Choroid plexus epithelial cell (primary cell): ENCODE results near the gene OGFOD2.

Experiments
- DNase-seq: peaks from one replicate; pipeline ENCODE4 v3.0.0-alpha.2; 2010; ENCODE audit warnings: low read depth
- H3K4me3 ChIP-seq: 2 replicates; pipeline ENCODE4 v1.5.1; 2011; ENCODE audit warnings: low read depth, mild to moderate bottlenecking, control low read depth, low read length, moderate library complexity
- TF ChIP-seq, protein P1 (sequence below): conservative IDR thresholded peaks from 2 replicates; pipeline ENCODE4 v1.5.1; 2011; ENCODE audit warnings: low read depth, mild to moderate bottlenecking, control low read depth, inconsistent platforms, low read length, moderate library complexity

The OGFOD2 gene

DNA sequence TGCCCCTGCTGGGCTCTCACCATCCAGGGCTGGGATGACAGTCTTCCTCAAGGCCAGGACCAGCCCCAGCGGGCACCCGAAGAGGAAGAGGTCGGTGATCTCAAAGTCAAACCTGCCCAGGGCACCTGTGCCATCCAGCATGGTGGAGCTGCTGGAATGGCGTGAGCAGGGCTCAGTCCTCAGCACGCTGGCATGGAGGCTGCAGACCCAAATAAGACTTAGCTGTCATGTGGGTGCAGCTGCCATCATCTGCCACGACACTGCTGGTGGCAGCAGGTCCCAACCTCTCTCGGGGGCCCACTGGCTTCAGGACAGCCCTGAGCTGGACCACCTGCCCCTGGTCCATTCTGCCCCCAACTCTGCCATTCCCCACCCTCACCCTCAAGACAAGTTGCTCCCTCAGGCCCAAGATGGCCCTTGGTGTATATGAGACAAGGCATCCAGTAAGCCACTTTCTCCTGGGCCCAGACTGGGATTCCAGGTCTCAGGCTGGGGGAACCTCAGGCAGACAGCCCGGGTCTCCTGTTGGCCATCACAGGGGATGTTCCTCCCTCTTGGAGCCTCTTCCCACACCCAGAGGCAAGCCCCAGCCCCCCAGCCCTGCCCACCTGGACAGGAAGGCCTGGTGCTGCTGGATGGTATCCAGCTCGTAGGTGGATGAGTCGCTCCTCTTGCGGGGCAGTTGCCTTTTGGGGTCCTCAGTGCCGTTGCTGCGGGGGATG lies 19.9 kb downstream of the OGFOD2 start:
- TF ChIP-seq, protein P1, sequence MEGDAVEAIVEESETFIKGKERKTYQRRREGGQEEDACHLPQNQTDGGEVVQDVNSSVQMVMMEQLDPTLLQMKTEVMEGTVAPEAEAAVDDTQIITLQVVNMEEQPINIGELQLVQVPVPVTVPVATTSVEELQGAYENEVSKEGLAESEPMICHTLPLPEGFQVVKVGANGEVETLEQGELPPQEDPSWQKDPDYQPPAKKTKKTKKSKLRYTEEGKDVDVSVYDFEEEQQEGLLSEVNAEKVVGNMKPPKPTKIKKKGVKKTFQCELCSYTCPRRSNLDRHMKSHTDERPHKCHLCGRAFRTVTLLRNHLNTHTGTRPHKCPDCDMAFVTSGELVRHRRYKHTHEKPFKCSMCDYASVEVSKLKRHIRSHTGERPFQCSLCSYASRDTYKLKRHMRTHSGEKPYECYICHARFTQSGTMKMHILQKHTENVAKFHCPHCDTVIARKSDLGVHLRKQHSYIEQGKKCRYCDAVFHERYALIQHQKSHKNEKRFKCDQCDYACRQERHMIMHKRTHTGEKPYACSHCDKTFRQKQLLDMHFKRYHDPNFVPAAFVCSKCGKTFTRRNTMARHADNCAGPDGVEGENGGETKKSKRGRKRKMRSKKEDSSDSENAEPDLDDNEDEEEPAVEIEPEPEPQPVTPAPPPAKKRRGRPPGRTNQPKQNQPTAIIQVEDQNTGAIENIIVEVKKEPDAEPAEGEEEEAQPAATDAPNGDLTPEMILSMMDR, result no peak
- no peak overlapping the region for H3K4me3 ChIP-seq
- no peak for DNase-seq

DNA sequence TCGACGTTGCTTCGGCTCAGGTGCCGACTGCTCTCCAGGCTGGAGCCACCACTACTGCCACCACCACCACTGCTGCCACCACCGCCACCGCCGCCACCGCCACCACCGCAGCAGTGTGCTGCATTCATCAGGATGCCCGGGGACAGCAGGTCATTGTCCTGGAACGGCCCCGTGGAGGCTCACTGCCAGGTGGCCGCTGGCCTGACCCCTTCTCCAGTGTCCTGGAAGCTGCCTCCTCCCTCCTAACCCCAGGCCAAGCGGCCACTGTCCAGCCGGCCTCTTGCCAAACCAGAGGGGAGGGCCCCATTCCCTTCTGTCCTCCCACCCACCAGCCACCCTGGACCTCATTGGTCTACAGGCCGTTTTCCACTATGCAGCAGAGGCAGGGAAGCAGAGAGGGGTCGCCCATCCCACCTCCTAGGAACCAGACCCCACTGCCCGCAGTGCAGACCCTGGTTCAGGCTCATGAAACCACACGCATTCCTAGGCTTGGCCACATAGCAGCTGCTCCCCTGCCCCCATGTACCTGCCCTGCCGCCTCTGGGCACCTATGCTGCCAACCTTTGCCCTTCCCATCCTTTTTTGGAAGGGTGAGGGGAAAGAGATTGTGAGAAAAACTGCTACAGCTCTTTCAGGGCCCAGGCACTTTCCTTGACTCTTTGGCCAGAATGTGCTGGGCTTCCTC lies 20.6 kb downstream of the OGFOD2 start:
- TF ChIP-seq, protein P1, result no peak
- DNase-seq, result no peak
- H3K4me3 ChIP-seq, result no peak overlapping the region

DNA sequence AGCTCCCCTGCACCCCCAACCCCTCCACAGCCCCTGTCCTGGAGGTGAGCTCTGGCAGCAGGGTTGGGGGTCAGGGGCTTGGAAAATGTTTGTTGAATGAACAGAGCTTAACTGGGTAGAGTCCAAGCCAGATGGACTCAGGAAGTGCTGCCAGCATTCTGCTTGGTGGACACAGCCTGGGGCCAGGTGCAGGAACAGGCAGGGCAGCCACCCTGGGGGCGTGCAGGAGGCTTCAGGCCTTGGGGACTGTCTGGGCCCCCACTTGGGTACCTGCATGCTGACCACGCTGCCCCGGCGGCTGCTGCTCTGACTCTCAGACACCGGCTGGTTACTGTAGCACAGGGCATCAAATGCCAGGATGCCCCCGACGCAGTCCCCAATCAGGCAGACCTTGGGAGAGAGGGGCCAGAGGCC lies 21.2 kb downstream of the OGFOD2 start:
- H3K4me3 ChIP-seq, result no peak overlapping the region
- TF ChIP-seq, protein P1, result no peak
- no peak for DNase-seq

DNA sequence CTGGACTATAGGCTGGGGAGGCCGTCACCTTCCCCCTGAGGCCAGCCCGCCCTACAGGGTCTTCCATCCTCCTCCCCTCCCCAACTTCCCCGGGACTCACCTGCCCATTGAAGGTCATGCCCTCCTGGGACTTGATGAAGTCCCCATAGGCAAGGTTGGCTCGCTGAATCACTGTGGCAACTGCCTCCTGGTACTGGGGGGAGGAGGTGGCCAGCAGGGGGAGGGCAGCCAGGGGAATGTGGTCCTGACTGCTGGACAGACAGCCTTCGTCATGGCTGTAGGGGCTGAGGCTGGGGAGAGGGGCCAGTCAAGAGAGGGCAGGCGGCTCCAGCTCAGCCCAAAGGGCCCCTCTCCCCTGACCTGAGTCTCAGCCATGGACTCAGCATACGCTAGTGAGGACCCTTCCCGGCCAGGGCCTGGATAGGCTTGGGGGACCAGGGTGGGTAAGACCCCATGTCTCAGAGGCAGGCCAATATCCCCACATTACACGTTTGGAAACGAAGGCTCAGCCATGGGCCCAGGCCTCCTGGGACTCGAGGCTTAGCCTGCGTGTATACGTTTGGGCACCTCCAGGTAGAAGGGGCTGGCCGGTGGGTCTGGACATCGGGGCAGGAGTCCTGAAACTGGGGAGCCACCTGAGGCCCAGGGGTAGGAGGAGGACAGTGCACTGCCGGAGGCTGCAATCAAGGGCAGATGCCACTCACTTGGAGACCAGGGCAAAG lies 21.7 kb downstream of the OGFOD2 start:
- no peak overlapping the region for H3K4me3 ChIP-seq
- TF ChIP-seq, protein P1, result no peak
- DNase-seq, result no peak

GRCh38 chr12:122997343-122998250 lies 22.6 kb downstream of the OGFOD2 start:
- H3K4me3 ChIP-seq, result no peak overlapping the region
- TF ChIP-seq, protein P1, result no peak
- DNase-seq, result no peak

DNA sequence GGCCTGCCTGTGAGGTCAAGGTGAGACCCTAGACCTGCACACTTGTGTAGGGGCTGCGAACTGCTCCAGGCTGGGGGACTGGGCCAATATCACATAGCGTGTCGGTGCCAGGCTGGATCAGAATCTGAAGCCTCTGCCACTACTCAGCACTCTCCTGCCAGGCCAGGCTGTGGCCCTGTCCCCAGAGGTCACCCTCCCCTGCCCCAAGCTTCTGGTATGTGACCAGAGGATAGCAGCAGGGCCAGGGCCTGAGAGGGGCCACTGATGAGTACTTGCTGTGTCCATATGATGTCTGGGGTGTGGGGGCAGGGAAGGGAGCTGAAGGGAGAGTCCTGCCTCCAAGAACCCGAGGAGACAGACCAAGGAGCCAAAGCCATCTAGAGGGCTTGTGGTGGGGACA lies 23.3 kb downstream of the OGFOD2 start:
- TF ChIP-seq, protein P1, result no peak
- no peak for DNase-seq

More for the DNA sequence above, 23.3 kb downstream of the OGFOD2 start:
- no peak overlapping the region for H3K4me3 ChIP-seq
